Posterior cingulate gyrus (tissue), 11 donors: Measurements from ENCODE around the gene COX6A2.
"Not testable (repeated sequence)": the region's sequence is repeated elsewhere in the genome, so short reads cannot be mapped to it uniquely, and the experiment has no call there.

Source experiments
- DNase-seq, 10 donors: peaks; one replicate each; pipeline versions ENCODE4 v3.0.0 to v3.0.0-alpha.2; 2020 to 2021; ENCODE audit warnings: mixed read lengths in 3 of 10
- intact Hi-C: fragments of 100-400 bp; cut with DNase I; formaldehyde crosslinking; loops from one replicate; pipeline ENCODE4 v1.15.1; 2023

Gene COX6A2

DNA sequence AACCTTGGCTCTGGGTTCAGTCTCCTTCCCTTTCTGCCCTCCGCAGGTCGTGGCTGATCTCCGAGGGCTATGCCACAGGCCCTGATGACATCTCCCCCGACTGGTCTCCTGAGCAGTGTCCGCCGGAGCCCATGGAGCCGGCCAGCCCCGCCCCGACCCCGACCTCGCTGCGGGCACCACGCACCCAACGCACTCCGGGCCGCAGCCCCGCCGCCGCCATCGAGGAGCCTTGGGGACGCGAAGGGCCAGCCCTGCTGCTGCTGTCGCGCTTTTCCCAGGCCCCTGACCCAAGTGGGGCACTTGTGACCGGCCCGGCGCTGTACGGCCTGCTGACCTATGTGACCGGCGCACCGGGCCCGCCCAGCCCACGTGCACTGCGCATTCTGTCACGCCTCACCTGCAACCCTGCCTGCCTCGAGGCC is 36.2 kb upstream of the COX6A2 start:
- DNase-seq: peak in 2 of 10 donors; percentile 76 to 77
- intact Hi-C loops: loop anchor here (10.0 kb wide), 1 partner anchor 400 kb away; no protein-coding TSS in a partner anchor

DNA sequence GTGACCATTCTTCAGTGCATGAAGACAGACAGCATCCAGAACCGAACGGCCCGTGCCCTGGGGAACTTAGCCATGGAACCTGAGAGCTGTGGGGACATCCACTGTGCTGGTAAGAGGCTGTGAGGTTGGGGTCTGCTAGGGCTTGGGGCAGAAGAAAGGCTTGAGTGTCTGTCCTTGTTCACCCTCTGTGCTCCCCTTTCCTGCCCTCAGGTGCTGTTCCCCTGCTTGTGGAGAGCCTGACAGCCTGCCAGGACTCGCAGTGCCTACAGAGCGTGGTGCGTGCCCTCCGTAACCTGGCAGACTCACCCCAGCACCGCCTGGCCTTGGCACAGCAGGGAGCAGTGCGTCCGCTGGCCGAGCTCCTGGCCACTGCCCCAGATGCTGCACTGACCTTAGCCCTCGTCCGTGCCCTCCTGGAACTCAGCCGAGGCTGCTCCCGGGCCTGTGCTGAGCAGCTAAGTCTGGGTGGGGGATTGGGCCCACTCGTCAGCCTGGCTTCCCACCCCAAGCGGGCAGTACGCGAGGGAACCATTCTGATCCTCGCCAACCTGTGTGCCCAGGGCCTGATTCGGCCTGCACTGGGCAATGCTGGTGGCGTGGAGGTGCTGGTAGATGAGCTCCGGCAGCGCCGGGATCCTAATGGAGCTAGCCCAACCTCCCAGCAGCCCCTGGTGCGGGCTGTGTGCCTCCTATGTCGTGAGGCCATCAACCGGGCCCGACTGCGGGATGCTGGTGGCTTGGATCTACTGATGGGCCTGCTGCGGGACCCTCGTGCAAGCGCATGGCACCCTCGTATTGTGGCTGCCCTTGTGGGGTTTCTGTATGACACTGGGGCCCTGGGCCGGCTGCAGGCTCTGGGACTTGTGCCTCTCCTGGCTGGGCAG is 34.0 kb upstream of the COX6A2 start:
- intact Hi-C loops: loop anchor here (2.0 to 10.0 kb wide), 2 partner anchors 47 to 403 kb away; partner anchors contain the start of gene RUSF1
- DNase-seq: no peak

DNA sequence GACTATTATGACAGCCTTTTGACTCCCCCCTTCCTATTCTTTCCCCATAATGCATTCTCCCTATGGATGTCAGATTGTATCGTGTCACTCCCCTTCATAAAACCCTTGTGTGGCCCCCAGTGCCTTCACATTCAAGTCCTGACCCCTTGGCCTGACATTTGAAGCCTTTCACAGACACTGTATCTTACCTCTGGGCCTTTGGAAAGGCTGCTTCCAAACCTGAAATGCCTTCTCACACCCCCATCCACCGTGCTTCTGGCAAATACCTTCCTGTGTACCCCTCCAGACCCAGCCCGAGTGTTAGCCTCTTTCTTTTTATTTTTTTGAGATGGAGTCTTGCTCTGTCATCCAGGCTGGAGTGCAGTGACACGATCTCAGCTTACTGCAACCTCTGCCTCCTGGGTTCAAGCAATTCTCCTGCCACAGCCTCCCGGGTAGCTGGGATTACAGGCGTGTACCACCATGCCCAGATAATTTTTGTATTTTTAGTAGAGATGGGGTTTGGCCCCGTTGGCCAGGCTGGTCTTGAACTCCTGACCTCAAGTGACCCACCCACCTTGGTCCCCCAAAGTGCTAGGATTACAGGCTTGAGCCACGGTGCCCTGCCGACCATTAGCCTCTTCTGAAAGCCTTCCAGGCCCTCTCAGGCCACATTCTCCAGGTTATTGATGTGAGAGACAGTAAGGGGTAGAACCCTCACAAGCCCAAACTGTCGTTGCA is 33.2 kb upstream of the COX6A2 start:
- intact Hi-C loops: loop anchor here (2.0 to 10.0 kb wide), 2 partner anchors 47 to 403 kb away; partner anchors contain the start of gene RUSF1
- no peak for DNase-seq

DNA sequence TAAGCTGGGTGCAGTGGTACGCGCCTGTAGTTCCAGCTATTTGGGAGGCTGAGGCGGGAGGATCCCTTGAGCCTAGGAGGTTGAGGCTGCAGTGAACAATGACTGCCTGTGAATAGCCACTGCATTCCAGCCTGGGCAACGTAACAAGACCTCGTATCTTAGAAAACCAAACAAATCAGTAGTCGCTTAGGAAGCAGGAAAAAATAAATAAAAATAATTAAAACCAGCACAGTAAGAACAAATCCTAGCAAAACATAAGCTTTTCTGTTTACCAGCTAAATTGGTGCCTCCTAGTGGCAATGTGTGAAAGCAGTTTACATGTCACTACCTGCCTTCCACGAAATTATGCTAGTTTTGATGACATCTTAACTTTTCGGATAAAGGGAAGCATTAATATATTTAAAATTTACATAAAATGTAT is 32.4 kb upstream of the COX6A2 start:
- DNase-seq: no peak
- intact Hi-C loops: loop anchor here (2.0 to 10.0 kb wide), 2 partner anchors 48 to 404 kb away; partner anchors contain the start of gene RUSF1

DNA sequence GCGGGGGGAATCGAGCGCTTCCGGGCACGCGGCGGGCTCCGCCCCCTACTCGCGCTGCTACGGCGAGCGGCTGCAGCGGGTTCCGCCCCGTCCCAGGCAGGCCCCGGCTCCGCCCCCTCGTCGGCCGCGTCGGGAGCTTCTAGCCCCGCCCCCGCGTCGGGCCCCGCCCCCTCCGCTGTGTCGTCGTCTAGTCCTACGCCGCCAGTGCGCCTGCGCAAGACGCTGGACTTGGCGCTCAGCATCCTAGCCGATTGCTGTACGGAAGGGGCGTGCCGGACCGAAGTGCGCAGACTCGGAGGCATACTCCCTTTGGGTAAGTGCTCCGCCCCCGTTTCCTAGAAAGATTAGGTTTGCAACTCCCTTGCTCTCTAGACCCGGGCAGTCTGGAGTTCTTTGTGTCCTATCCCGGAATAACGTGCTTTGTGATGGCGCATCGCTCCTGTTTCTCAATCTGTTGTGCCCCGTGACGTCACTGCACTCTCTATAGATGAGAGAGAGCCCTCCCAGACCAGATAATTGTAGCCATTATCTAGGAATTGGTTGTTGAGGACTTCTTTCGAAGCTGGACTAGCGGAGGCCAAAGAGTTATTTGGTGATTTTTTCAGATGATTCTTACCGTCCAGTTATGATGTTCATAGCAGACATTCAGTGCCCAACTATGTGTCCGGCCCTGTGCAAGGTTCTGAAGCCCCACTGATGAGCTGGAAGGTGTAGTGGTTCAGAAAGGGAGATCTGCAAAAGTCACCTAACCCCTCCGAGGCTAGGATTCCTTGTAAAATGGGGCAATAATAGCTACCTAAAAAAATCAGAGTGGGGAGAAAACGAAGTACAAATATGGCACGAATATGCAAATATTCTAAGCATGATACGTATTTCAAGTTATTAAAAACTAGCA is 31.8 kb upstream of the COX6A2 start:
- DNase-seq: peak; percentile 99 to 100 (median 100)
- intact Hi-C loops: loop anchor here (2.0 to 10.0 kb wide), 7 partner anchors 49 to 505 kb away; partner anchors contain the start of genes FUS, KAT8, RUSF1 and SETD1A

DNA sequence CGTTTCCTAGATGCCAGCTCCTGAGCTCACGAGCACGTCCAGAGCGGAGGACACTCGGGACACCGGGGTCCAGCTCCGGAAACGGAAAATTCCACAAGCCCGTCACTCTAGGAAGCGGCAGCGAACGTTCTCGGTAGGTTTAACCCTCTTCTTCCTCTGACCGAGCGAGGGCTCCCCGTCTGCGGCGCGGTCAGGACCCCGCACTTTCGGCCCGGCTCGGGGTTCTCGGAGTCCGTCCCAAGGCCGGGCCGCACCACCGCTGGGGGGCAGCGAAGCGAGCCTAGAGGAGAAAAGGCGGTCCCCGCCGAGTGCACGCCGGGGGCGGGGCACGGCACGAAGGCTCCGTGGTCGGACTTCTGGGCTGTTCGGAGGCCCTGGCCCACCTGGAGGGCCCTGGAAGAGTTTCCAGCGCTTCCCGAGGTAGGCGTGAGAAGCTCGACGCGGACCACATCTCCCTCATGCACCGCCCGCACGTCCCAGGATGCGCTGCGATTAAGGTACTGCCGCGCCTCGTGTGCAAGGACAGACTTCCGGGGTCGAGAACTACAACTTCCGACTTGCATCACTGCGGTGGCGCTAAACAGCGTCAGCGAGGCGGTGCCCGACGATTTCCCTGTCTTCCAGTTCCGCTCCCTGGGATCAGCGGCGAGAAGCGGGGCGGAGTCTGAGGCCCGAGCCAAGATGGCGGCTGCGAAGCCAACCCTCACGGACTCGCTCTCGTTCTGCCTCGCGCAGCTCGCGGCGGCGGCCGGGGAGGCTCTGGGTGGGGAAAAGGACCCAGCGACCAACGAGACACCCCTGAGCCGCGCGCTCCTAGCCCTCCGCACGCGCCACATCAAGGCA is 30.9 kb upstream of the COX6A2 start, which contains the start of gene ARMC5:
Gene ARMC5 (plus strand): TSS at position 658 of the 843 bp plus-strand sequence. CDS start 24 bp downstream, at position 682.
- DNase-seq: peak; percentile 96 to 100 (median 98)
- intact Hi-C loops: loop anchor here (5.0 to 10.0 kb wide), 5 partner anchors 256 to 504 kb away; partner anchors contain the start of genes FUS, KAT8, SETD1A and ZNF646

DNA sequence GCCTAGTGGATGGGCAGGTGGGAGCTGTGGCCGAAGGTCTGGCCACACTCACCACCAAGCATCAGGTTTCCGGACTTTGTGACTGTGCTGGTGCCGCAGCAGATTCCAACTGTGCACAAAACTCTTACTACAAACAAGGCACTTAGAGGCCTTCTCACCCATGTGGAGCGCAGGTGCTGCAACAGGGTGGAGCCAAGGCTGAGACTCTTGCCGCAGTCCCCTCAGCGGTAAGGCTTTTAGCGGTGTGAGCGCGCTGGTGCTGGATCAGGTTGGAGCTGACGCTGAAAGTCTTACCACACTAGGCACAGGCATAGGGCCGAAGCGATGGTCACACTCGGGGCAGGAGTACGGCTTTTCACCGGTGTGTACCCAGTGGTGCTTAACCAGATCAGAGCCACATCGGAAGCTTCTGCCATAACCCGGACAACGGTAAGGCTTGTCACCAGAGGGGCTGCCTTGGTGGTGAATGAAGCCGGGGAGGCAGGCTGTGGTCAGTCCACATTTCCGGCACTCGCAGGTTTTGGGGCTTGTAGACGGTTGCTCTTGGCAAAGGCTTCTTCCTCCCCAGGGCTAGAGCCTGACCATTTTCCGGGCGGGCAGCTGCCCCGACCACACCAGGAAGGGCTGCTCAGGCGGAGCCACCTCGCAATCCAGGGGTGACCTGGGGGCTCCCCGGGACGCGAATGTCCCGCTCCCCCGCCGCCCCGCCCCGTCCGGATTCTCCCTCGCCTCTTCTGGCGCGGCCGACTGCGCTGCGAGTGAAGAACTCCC is 30.1 kb upstream of the COX6A2 start:
- DNase-seq: peak in 1 of 10 donors; percentile 86
- intact Hi-C loops: loop anchor here (5.0 to 10.0 kb wide), 5 partner anchors 257 to 503 kb away; partner anchors contain the start of genes FUS, KAT8, SETD1A and ZNF646

DNA sequence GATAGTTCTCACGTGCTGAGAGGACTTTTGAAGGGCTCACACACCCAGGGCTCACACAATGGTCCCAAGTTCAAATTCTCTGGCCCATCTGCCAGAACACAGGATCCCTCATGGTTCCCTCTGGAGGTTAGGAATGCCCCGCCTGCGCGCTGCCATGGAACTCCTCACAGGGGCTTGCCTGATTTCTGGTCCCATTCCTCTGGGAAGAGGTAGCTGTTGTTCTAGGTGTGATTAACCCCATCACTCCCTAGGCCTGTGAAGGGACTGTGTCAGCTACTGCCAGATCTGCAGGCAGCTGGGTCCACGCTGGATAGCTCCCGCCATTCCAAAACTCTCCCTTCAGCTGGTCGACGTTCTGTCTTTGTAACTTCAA is 28.8 kb upstream of the COX6A2 start:
- intact Hi-C loops: loop anchor here (5.0 to 10.0 kb wide), 5 partner anchors 258 to 502 kb away; partner anchors contain the start of genes FUS, KAT8, SETD1A and ZNF646
- DNase-seq: peak in 2 of 10 donors; percentile 35 to 43

DNA sequence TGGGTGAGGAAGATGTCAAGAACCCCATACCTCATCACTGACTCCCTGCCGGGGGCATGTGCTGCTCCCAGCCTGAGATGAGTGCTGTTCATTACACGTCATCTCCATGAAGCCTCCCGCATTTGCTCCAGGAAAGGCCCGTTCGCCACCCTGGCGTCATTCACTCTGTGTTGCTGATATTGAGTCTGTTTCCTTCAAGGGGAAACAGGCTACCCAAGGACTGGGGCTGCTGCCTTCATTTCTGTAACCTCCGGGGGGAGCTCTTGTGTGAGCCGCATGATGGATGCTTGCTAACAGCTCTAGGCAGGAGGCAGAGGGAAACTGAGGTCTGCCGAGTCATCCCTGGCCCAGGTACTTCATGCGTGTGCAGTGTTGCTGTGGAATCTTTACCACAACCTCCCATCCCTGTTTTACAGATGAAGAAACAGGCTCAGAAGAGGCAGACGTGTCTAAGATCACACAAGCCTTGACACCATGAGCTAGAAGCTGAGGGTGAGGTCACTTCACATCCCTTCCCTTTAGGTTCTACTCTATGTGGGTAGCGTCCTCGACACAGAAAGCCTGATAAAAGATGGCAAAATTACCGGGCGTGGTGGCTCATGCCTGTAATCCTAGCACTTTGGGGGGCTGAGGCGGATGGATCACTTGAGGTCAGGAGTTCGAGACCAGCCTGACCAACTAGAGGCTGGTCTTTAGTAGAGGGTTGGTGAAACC is 27.6 kb upstream of the COX6A2 start:
- DNase-seq: peak in 3 of 10 donors; percentile 43 to 77 (median 70)
- intact Hi-C loops: loop anchor here (5.0 to 10.0 kb wide), 5 partner anchors 259 to 501 kb away; partner anchors contain the start of genes FUS, KAT8, SETD1A and ZNF646

DNA sequence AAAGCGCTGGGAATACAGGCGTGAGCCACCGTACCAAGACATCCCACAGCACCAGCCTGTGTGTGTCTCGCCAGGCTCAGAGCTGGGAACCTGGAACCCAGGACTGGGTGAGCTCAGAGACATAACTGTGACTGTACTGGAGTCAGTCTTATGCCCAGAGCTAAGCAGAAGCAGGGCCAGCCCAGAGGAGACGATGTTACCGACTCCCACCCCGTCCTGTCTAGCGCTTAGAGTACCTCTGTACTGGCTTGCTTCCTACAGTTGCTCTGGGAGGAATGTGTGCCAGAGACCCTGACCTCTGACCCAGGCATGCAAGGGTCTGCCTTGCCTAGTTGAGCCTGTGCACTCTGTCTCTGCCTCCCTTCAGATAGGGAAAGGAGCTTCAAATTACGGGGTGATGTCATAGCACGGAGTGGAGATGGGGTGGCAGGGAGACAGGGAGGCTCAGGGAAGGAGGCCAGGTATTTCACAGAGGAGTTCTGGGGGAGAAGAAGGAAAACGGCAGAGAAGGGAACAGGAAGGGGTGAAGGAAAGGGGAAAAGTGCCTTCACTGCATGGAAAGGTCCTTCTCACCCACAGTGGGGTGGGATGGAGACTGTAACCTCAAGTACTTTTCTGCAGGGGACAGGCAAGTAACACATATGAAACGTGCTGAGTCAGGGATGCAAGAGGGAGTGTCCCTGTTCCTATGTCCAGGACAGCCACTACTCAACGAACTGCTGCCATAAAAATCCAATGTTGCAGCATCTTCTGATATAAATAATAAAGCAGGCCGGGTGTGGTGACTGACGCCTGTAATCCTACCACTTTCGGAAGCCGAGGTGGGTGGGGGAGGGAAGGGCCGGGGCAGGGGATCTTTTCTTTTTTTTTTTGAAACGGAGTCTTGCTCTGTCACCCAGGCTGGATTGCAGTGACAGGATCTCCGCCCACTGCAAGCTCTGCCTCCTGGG is 25.4 kb upstream of the COX6A2 start:
- intact Hi-C loops: loop anchor here (10.0 kb wide), 4 partner anchors 261 to 499 kb away; partner anchors contain the start of genes FUS, KAT8 and SETD1A
- peak in 2 of 10 donors; percentile 28 to 36 for DNase-seq

DNA sequence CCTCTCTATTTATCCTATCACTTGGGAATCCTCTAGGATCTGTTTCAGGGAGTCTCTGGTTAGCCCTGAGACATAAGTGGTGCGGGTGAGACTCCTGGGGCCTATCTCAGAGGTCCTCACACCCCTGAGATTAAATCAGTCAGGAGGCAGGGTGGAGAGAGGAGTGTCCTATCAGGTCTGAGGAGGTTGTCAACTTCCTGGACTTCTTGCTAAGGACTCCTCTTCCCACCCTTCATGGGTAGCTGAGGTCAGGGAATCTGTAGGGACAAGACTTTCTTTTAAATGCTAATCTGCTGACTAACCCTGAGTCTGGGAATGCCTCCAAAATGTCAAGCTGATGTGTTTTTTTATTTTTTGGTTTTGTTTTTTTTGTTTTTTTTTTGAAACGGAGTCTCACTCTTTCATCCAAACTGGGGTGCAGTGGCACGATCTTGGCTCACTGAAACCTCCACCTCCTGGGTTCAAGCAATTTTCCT is 24.5 kb upstream of the COX6A2 start:
- intact Hi-C loops: loop anchor here (10.0 kb wide), 4 partner anchors 262 to 498 kb away; partner anchors contain the start of genes FUS, KAT8 and SETD1A
- DNase-seq: peak in 2 of 10 donors; percentile 4 to 22

DNA sequence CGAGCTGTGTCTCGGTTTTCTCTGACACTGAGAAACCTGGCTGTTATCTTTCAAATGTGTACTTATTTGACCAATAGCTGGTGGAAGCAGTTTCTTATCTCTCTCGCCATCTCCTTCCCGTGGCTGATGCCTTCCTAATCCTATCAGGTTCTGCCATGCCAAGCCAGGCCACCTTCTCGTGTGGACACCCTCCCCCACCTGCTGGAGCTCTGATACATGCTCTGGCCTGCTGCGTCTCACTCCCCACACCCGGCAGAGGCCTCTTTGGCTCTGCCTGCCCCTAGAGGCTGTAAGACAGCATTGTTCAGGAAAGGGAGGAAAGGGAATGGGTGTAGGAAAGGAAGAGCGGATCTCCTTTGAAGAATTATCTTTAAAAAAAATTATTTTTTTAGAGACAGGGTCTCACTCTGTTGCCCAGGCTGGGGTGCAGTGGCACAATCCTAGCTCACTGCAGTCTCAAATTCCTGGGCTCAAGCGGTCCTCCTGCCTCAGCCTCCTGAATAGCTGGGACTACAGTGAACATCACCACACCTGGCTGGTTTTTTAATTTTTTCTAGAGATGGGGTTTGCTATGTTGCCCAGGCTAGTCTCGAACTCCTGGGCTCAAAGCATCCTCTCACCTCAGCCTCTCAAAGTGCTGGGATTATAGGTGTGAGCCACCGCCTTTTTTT is 23.7 kb upstream of the COX6A2 start:
- intact Hi-C loops: loop anchor here (10.0 kb wide), 4 partner anchors 263 to 497 kb away; partner anchors contain the start of genes FUS, KAT8 and SETD1A
- DNase-seq: peak in 8 of 10 donors; percentile 37 to 95 (median 65)

DNA sequence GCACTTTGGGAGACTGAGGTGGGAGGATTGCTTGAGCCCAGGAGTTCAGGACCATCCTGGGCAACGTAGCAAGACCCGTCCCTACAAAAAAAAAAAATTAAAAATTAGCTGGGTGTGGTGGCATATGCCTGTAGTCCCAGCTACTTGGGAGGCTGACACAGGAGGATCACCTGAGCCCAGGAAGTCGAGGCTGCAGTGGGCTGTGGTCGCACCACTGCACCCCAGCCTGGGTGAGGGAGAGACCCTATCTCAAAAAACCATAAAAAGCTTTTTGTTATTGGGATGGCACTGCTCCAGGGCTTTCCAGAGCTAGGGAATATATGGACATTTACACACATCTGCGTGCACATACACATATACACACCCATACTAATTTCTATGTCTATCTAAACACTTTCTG is 23.0 kb upstream of the COX6A2 start:
- peak in 2 of 10 donors; percentile 8 to 70 for DNase-seq
- intact Hi-C loops: loop anchor here (10.0 kb wide), 4 partner anchors 264 to 496 kb away; partner anchors contain the start of genes FUS, KAT8 and SETD1A

DNA sequence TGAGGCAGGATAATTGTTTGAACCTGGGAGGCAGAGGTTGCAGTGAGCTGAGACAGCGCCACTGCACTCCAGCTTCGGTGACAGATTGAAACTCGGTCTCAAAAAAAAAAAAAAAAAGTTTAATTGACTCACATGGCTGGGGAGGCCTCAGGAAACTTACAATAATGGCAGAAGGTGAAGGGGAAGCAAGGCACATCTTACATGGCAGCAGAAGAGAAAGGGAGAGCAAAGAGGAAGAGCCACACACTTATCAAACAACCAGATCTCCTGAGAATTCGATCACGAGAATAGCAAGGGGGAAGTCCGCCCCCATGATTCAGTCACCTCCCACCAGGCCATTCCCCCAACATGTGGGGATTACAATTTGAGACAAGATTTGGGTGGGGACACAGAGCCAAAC is 17.8 kb upstream of the COX6A2 start:
- peak in 2 of 10 donors; percentile 3 to 8 for DNase-seq
- intact Hi-C loops: not testable (repeated sequence)

DNA sequence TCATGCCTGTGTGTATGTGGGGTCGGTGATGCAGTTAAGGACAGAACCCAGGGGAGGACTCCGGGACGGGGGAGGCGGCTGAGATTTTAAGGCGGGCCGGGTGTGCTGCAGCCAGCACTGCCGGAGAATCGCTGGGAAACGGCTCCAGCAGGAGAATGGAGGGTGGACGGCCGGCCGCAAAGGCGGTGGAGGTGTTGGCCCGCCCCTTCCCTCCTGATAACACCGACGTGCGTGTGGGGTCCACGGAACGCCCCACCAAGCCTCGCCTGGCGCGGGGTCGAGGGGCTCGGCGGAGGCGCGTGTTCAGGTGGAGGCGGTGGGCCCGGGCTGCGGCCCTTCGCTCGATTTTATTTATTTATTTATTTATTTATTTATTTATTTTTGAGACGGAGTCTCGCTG is 13.8 kb upstream of the COX6A2 start:
- intact Hi-C loops: loop anchor here (2.0 kb wide), 1 partner anchor 457 kb away; the partner anchor contains the start of gene HSD3B7
- peak in 3 of 10 donors; percentile 70 to 89 (median 85) for DNase-seq
